GM19193 (cell line): ENCODE results near the gene PARD3.

Source experiments
- POLR2A ChIP-seq: IDR thresholded peaks from 4 replicates; pipeline ENCODE4 v1.6.1; 2011; ENCODE audit not compliant: insufficient read depth, insufficient read length; ENCODE audit errors: extremely low read depth

The PARD3 gene

GRCh38 chr10:34612446-34612845 is 202.7 kb downstream of the PARD3 start:
- TF ChIP-seq POLR2A, result no peak

- TF ChIP-seq POLR2A, result no peak
Observed at GRCh38 chr10:34609287-34609940, 205.7 kb downstream of the PARD3 start.

GRCh38 chr10:34607894-34608293 is 207.2 kb downstream of the PARD3 start:
- TF ChIP-seq POLR2A, result no peak

- TF ChIP-seq POLR2A, result no peak
Observed at GRCh38 chr10:34606890-34607289, 208.2 kb downstream of the PARD3 start.

GRCh38 chr10:34602478-34602877 is 212.6 kb downstream of the PARD3 start:
- no peak for TF ChIP-seq POLR2A

GRCh38 chr10:34601691-34602090 is 213.4 kb downstream of the PARD3 start:
- TF ChIP-seq POLR2A, result no peak

GRCh38 chr10:34599026-34599795 is 215.9 kb downstream of the PARD3 start:
- TF ChIP-seq POLR2A, result no peak

- TF ChIP-seq POLR2A, result no peak
Observed at GRCh38 chr10:34596351-34596750, 218.7 kb downstream of the PARD3 start.

- no peak for TF ChIP-seq POLR2A
Observed at GRCh38 chr10:34593930-34594329, 221.2 kb downstream of the PARD3 start.

- no peak for TF ChIP-seq POLR2A
Observed at GRCh38 chr10:34593374-34593890, 221.7 kb downstream of the PARD3 start.

- TF ChIP-seq POLR2A, result no peak
Observed at GRCh38 chr10:34590793-34591192, 224.3 kb downstream of the PARD3 start.

- no peak for TF ChIP-seq POLR2A
Observed at GRCh38 chr10:34589275-34589674, 225.8 kb downstream of the PARD3 start.

GRCh38 chr10:34587680-34588019 is 227.4 kb downstream of the PARD3 start:
- no peak for TF ChIP-seq POLR2A

GRCh38 chr10:34587002-34587679 is 228.0 kb downstream of the PARD3 start:
- TF ChIP-seq POLR2A, result no peak

- no peak for TF ChIP-seq POLR2A
Observed at GRCh38 chr10:34585422-34586112, 229.5 kb downstream of the PARD3 start.

GRCh38 chr10:34584164-34584563 is 230.9 kb downstream of the PARD3 start:
- TF ChIP-seq POLR2A, result no peak
